Gastrocnemius medialis (tissue), 4 donors: ENCODE measurements around the gene APBB1IP. TPM values are rescaled to one million over a fixed set of nuclear protein-coding genes. Genes with fewer than 3 reads are reported as not detected.
"Not testable (repeated sequence)": the region's sequence is repeated elsewhere in the genome, so short reads cannot be mapped to it uniquely, and the experiment has no call there.

Experiments
- ATAC-seq, 2 donors: fragments of 150-250 bp; one replicate each; pipeline ENCODE4 v1.9.1; 2016
- DNase-seq, 2 donors: peaks; one replicate each; pipeline ENCODE4 v3.0.0-alpha.2; 2019
- H3K27ac ChIP-seq, 4 donors: fragments of 200-600 bp; sonication (generic); 1 replicate in 1 of 4; 2 replicates in 3 of 4; pipeline ENCODE4 v1.5.1; 2016 to 2018; ENCODE audit warnings: mild to moderate bottlenecking in 2 of 4, moderate library complexity in 1 of 4
- H3K27me3 ChIP-seq, 3 donors: fragments of 200-600 bp; sonication (generic) in 2 of 3; 1 replicate in 1 of 3; 2 replicates in 2 of 3; pipeline versions ENCODE4 v1.5.1 to v1.6.0; 2016 to 2019; ENCODE audit warnings: mild to moderate bottlenecking in 1 of 3, moderate library complexity in 1 of 3
- H3K36me3 ChIP-seq, 2 donors: fragments of 200-600 bp; sonication (generic) in 1 of 2; one replicate each; pipeline ENCODE4 v1.5.1; 2017 to 2018
- H3K4me1 ChIP-seq, 2 donors: fragments of 200-600 bp; sonication (generic) in 1 of 2; one replicate each; pipeline ENCODE4 v1.5.1; 2016 to 2017; ENCODE audit warnings: mild to moderate bottlenecking in 2 of 2
- H3K4me3 ChIP-seq, 4 donors: fragments of 200-600 bp; sonication (generic) in 3 of 4; 1 replicate in 1 of 4; 2 replicates in 3 of 4; pipeline ENCODE4 v1.5.1; 2016 to 2019; ENCODE audit warnings: mild to moderate bottlenecking in 2 of 4
- H3K9me3 ChIP-seq, 3 donors: fragments of 200-600 bp; sonication (generic) in 2 of 3; 1 replicate in 1 of 3; 2 replicates in 2 of 3; pipeline ENCODE4 v1.5.1; 2016 to 2019
- POLR2A ChIP-seq, 2 donors: fragments of 450-650 bp; IDR thresholded peaks; one replicate each; pipeline ENCODE4 v1.6.1; 2017; ENCODE audit warnings: antibody characterized with exemption in 2 of 2, mild to moderate bottlenecking in 2 of 2, moderate library complexity in 2 of 2
- in situ Hi-C, 4 donors: fragments of 200-750 bp; cut with MboI; loops; one replicate each; pipeline versions ENCODE4 v1.15.0 to v1.8.0; 2017; ENCODE audit warnings: low sequenced_read_pairs in 4 of 4
- intact Hi-C: fragments of 100-400 bp; cut with DNase I; formaldehyde crosslinking; loops from one replicate; pipeline ENCODE4 v1.15.1; 2023; ENCODE audit warnings: low total_unique reads
- total RNA-seq, 4 donors: library from RNA; depleted of rRNA; stranded (reverse); fragments of >200 nt; gene quantifications; one replicate each; pipeline versions ENCODE4 v1.1.0 to v1.2.3, GENCODE V29; 2016
- TF ChIP-seq, protein P1 (sequence below), 5 experiments: fragments of 450-650 bp in 3 of 5; fragments of 200-600 bp in 2 of 5; sonication (generic) in 2 of 5; IDR thresholded peaks in 4 of 5; conservative IDR thresholded peaks in 1 of 5; 1 replicate in 4 of 5; 2 replicates in 1 of 5; pipeline ENCODE4 v1.5.1; 2016 to 2019; ENCODE audit warnings: antibody characterized with exemption in 5 of 5, mild to moderate bottlenecking in 3 of 5, moderate library complexity in 3 of 5

APBB1IP gene
- total RNA-seq, 4 donors from 2014 or later: 0.83 to 2.0 (median 1.2) TPM

DNA sequence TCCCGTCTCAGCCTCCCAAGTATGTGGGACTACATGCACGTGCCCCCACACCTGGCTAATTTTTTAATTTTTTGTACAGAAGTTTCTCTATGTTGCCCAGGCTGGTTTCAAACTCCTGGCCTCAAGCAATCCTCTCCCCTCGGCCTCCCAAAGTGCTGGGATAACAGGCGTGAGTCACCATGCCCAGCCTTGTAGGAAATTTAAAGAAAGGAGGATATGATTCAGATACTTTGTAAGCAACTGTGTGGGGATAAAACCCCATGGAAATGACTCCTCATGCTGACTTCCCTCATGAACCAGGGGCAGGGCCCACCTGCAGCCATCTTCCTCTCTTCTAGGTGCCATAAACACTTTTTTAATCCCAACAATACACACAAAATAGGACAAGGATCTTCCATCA, 50.2 kb downstream of the APBB1IP start:
- in situ Hi-C loops (no loop called here), intact Hi-C loops (no loop called here)
- DNase-seq (no peak), ATAC-seq (no peak)
- Histone ChIP-seq H3K9me3 (no peaks in the 10 kb centered on the region), H3K4me3 (no peak overlapping the region), H3K27ac (no peak overlapping the region), H3K36me3 (no peaks in the 10 kb centered on the region), H3K4me1 (no peaks in the 10 kb centered on the region), H3K27me3 (no peaks in the 10 kb centered on the region)
- TF ChIP-seq, protein P1, sequence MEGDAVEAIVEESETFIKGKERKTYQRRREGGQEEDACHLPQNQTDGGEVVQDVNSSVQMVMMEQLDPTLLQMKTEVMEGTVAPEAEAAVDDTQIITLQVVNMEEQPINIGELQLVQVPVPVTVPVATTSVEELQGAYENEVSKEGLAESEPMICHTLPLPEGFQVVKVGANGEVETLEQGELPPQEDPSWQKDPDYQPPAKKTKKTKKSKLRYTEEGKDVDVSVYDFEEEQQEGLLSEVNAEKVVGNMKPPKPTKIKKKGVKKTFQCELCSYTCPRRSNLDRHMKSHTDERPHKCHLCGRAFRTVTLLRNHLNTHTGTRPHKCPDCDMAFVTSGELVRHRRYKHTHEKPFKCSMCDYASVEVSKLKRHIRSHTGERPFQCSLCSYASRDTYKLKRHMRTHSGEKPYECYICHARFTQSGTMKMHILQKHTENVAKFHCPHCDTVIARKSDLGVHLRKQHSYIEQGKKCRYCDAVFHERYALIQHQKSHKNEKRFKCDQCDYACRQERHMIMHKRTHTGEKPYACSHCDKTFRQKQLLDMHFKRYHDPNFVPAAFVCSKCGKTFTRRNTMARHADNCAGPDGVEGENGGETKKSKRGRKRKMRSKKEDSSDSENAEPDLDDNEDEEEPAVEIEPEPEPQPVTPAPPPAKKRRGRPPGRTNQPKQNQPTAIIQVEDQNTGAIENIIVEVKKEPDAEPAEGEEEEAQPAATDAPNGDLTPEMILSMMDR (IDR thresholded peaks at IDR 0.05 in 4 of 5, conservative IDR thresholded peaks at IDR 0.05 in 1 of 5): no peak
- no peak for TF ChIP-seq POLR2A (IDR thresholded peaks at IDR 0.05)

DNA sequence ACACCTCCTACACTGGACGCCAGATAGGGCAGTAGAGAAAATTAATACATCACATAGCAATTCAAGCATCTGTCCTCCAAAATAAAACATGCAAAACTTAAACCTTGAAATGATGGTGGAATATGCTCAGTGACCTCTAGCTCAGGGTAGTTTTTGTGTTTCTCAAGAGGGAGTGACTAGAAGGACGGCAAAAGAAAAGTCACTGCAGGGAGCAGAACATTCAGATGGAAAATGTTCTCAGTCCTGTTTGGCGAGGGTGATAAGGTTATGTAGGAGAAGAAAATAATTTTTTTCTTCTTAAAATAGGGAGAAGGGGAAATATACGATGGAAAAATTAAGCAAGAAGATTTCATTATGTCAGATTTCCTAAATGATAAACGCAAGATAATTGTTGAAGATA, 50.9 kb downstream of the APBB1IP start:
- no peaks in the 10 kb centered on the region for H3K9me3 ChIP-seq
- H3K4me3 ChIP-seq: no peak overlapping the region
- no peak overlapping the region for H3K27ac ChIP-seq
- in situ Hi-C loops: no loop called here
- H3K4me1 ChIP-seq: no peaks in the 10 kb centered on the region
- H3K36me3 ChIP-seq: no peaks in the 10 kb centered on the region
- TF ChIP-seq POLR2A (IDR thresholded peaks at IDR 0.05): no peak
- TF ChIP-seq, protein P1 (IDR thresholded peaks at IDR 0.05 in 4 of 5, conservative IDR thresholded peaks at IDR 0.05 in 1 of 5): no peak
- intact Hi-C loops: no loop called here
- H3K27me3 ChIP-seq: no peaks in the 10 kb centered on the region
- ATAC-seq: no peak
- no peak for DNase-seq

DNA sequence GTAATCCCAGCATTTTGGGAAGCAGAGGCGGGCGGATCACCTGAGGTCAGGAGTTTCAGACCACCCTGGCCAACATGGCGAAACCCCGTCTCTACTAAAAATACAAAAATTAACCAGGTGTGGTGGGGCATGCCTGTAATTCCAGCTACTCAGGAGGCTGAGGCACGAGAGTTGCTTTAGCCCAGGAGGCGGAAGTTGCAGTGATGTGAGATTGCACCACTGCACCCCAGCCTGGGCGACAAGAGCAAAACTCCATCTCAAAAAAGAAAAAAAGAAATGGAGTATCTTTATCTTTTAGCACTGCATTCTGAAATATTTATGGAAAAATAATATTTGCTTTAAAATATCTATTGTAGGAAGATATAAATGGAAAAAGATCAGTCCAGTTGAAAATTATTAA, 52.2 kb downstream of the APBB1IP start:
- H3K4me3 ChIP-seq, H3K36me3 ChIP-seq, H3K9me3 ChIP-seq, H3K27me3 ChIP-seq, H3K4me1 ChIP-seq, intact Hi-C loops, in situ Hi-C loops, ATAC-seq, DNase-seq, H3K27ac ChIP-seq: not testable (repeated sequence)

DNA sequence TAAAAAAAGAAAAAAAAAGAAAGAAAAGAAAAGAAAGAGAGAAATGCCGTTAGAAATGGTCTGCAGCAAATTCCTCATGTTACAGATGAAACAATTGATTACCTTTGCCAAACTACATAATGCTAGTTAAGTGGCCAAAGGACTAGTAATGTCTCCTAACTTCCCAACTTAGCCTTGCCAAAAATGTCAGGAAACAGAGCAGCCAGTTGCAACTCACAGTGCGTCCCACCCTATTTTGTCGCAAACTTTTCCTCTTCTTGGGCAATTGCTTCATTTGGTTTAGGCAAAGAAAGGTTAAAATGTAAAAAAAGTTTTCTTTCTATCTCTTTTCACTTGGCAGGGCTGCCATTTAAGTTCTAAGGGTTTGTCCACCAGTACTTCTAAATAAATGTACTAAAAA, 53.1 kb downstream of the APBB1IP start:
- no peak for DNase-seq
- intact Hi-C loops: no loop called here

DNA sequence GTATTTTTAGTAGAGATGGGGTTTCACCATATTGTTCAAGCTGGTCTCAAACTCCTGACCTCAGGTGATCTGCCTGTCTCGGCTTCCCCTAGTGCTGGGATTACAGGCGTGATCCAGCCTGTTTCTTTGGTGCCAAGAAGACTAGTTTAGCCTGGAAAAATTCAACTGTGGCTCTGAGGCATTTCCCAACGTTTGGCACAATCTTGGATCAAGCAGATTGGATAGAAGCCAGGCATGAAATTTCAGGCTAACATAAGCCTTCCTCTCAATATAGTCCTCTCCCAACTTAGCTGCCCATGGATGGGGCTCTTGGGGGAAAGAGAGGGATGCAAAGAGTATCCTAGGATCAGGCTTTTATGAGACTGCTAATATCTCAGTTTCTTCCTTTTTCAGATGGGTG, 53.8 kb downstream of the APBB1IP start:
- intact Hi-C loops (no loop called here), in situ Hi-C loops (no loop called here)
- Histone ChIP-seq H3K36me3 (no peaks in the 10 kb centered on the region), H3K27me3 (no peaks in the 10 kb centered on the region), H3K27ac (no peak overlapping the region), H3K4me1 (no peaks in the 10 kb centered on the region), H3K9me3 (no peaks in the 10 kb centered on the region), H3K4me3 (no peak overlapping the region)
- TF ChIP-seq, protein P1 (IDR thresholded peaks at IDR 0.05 in 4 of 5, conservative IDR thresholded peaks at IDR 0.05 in 1 of 5): no peak
- TF ChIP-seq POLR2A (IDR thresholded peaks at IDR 0.05): no peak
- DNase-seq (no peak), ATAC-seq (no peak)

More for the DNA sequence above, 53.1 kb downstream of the APBB1IP start:
- TF ChIP-seq, protein P1 (IDR thresholded peaks at IDR 0.05 in 4 of 5, conservative IDR thresholded peaks at IDR 0.05 in 1 of 5): no peak
- TF ChIP-seq POLR2A (IDR thresholded peaks at IDR 0.05): no peak
- ATAC-seq: no peak
- Histone ChIP-seq H3K27ac (no peak overlapping the region), H3K36me3 (no peaks in the 10 kb centered on the region), H3K4me1 (no peaks in the 10 kb centered on the region), H3K27me3 (no peaks in the 10 kb centered on the region), H3K4me3 (no peak overlapping the region), H3K9me3 (no peaks in the 10 kb centered on the region)
- in situ Hi-C loops: no loop called here

DNA sequence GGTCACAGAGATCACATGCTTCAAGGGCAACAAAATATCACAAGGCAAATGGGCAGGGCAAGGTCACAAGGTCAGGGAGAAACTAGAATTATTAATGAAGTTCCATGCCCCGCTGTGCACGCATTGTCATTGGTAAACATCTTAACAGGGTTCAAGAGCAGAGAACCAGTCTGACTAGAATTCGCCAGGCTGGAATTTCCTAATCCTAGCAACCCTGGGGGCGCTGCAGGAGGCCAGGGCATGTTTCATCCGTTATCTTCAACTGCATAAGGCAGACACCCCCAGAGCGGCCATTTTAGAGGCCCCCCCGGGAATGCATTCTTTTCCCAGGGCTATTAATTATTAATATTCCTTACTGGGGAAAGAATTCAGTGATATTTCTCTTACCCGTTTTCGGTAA, 54.6 kb downstream of the APBB1IP start:
- DNase-seq, H3K4me1 ChIP-seq, H3K36me3 ChIP-seq, H3K9me3 ChIP-seq, H3K4me3 ChIP-seq, H3K27me3 ChIP-seq, ATAC-seq, in situ Hi-C loops, intact Hi-C loops, H3K27ac ChIP-seq: not testable (repeated sequence)
